ENCODE measurements around the gene TMEM231.
"Not testable (repeated sequence)": the region's sequence is repeated elsewhere in the genome, so short reads cannot be mapped to it uniquely, and the experiment has no call there.

Gene TMEM231

DNA sequence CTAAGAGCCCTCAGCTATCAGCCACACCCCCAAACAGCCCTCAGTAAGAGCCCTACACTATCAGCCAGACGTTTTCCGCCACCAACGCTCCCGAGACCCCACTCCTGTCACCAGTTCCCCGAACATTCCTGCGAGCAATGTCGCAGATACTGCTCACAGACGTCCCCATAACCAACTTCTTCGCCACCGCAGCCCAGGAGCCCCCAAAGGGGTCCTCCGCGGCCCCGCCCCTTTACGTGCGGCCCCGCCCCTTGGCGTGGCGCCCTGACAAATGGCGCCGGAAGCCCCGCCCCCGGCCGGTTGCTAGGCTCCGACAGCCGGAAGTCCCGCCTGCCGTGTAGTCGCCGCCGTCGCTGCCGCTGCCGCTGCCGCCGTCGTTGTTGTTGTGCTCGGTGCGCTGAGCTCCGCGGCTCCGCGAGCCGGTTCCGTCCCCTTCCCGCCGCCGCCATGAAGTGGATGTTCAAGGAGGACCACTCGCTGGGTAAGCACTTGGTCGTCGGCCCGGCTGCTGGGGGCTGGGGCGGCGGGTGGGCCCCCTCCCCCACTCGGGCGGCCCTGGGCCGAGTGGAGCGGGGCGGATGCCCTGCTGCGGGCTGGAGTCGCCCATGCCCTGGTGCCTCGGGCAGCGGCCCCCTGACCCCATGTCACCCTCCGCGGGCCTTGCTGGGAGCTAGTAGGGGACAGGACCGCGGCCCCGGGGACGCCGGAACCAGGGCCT is 10.1 kb upstream of the TMEM231 start, which contains the start of gene GABARAPL2:
Gene GABARAPL2, plus strand, starts transcription at position 340 of the 718 bp plus-strand sequence. Its CDS starts 108 bp downstream, at position 448.
- DNase-seq, result peak; percentile 93

DNA sequence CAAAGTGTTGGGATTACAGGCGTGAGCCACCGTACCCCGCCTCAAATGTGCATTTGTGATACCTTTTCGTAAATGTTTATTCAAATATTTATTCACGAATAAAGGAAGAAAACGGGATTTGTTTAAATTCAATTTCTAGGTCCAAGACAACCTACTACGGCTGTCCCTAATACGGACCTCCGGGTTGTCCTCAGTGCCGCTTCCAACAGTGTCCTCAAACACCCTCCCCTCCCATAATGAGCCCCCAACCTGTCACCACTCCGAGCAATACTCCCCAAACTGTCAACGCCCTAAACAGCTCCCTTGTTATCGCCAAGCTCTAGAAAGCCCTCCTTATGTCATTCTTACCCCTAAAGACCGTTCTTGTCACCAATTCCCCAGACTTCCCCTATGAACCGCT is 9.6 kb upstream of the TMEM231 start:
- no peak for DNase-seq

DNA sequence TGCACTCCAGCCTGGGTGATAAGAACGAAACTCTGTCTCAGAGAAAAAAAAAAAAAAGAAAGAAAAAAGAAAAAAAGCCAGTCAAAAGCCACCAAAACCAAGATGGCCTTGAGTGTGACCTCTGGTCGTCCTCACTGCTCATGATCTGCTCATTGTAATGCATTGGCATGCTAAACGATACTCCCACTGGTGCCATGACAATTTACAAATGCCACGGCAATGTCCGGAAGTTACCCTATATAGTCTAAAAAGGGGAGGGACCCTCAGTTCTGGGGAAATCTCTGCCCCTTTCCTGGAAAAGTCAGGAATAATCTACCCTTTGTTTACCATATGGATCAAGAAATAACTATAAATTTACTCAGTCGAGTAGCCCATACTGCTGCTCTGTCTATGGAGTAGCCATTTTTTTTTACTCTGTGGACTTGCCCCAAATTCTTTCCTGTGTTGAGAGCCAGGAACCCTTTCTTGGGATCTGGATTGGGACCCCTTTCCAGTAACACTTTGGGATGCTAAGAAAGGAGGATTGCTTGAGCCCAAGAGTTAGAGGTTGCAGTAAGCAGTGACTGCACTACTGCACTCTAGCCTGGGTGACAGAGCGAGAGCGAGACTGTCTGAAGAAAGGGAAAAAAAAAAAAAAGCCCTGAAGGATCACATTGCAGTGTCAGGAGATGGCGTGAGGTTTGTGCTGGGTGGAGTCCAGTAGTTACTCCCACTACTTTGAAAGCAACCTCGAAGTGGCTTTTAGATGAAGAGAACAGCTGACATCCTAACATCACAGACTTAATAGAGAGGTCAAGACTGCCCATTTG is 3.7 kb upstream of the TMEM231 start:
- DNase-seq, result peak; percentile 76

DNA sequence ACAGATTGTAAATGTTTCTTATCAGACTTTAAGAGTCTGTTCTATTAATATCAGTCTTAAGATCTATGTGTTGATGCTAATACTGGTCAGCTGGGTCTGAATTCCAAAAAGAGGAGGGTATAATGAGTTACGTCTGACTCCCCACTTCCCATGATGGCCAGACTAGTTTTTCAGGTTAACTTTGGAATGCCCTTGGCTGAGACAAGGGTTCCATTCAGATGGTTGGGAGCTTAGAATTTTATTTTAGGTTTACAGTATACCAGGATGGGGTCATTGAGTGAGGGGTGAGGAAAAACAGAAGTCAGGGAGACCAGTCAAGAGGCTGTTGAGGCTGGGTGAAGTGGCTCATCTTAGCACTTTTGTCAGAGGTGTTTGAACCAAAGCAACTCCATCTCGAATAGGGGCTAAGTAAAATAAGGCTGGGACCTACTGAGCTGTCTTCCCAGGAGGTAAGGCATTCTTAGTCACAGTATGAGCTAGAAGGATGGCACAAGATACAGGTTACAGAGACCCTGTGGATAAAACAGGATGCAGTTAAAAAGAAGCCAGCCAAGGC is 2.9 kb upstream of the TMEM231 start:
- peak; percentile 63 for DNase-seq

DNA sequence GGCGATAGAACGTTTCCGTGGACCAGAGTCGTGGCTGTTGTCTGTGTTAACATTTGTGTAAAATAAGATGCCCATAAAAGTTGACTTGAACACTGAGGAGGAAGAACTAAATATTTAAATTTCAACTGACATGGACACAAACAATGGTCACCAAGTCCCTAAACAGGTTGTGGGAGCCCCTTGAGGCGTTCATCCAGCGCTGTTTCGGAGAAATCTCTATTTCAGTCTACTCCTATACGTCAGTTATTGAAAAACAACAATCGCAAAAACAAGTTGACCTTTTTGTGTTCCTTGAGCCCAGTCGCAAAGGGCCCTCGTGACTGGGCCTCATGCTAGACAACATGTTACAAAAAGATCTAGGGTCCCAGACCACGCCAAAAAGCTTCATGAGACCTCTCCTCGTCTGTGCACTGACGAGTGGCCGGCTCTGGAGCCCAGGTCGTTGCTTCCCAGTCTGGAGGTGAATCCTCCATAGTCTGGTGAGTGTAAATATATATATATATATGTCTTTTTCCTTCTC is 439 bp upstream of the TMEM231 start:
- no peak for DNase-seq

DNA sequence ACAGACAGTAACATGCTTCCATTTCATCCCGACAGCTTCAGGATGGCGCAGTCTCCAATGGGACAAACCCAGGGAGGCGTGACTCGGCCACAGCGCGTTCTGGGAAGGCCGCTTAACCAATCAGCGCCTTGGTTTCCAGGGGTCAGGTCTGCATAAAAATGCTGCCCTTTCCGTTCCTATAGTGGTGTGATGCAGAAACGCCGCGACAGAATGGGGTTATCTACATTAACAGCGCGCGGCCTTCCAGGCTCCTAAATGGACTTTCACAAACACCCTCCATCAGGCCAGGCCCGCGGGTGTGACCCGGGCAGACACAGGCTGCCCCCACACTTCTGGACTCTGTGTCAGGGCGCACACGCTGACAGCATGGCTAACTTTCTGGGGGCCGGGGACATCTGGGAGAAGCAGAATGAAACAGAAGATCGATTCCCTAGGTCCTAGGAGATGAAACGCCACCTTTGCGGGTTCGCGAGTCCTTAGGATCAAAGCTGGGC is 792 bp downstream of the TMEM231 start:
- DNase-seq, result peak; percentile 95

DNA sequence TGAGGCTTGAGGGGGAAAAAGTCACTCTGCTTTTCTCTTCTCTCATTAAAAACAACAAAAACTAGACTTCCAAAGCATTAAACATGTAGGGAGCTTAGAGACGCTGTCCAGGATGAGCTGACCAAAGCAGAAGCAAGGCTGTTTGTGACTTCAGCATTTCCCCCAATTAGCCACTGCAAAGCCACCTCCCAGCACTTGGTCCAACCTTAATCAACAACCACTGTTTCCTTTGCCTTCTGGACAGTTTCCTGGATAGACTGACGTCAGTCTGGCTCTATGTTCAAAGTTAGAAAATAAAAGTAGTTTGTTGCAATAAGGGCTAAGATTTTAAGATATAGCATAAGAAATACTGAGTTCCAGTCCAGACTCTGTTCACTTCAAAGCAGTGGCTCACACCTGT is 3.1 kb downstream of the TMEM231 start:
- DNase-seq, result no peak

DNA sequence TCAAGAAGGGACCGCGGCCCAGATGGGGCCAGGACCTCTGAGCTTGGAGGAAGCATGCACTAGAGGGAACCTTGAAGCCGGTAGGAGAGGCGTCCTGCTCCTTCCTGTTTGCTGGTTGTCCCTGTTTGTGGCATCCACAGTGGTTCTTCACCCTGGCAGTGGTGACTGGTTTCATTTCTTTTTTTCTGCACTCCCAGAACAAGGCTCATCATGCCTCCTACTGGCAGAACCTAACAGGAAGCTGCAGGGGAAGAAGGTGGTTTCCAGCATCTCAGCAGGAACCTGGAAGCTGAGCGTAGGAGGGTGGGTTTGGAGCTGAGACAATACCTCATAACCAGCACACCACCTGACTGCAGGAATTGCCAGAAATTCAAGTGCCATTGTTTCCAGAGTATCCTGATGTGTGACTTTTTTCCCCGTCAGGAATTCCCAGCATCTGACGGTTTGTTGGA is 5.8 kb downstream of the TMEM231 start:
- peak; percentile 84 for DNase-seq

DNA sequence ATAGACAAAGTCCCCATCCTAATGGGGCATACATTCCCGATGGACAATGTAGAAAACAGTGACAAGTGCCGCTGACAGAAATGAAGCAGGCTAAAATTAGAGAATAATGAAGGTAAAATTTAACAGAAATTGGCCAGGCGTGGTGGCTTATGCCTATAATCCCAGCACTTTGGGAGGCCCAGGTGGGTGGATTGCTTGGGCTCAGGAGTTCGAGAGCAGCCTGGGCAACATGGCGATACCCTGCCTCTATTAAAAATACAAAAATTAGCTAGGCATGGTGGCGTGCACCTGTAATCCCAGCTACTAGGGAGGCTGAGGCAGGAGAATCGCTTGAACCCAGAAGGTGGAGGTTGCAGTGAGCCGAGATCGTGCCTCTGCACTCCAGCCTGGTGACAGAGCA is 7.6 kb downstream of the TMEM231 start:
- DNase-seq, result not testable (repeated sequence)

DNA sequence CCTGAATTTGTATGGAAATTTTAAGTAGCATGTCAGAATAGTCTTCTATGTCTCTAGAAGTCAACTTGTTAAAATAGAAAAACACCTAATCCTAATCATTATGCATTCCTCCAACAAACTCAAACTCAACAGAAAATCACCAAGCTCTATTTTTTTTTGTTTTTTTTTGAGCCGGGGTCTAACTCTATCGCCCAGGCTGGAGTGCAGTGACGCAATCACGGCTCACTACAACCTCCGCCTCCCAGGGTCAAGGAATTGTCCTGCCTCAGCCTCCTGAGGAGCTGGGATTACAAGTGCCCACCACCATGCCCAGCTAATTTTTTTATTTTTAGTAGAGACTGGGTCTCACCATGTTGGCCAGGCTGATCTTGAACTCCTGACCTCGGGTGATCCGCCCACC is 9.8 kb downstream of the TMEM231 start:
- no peak for DNase-seq

DNA sequence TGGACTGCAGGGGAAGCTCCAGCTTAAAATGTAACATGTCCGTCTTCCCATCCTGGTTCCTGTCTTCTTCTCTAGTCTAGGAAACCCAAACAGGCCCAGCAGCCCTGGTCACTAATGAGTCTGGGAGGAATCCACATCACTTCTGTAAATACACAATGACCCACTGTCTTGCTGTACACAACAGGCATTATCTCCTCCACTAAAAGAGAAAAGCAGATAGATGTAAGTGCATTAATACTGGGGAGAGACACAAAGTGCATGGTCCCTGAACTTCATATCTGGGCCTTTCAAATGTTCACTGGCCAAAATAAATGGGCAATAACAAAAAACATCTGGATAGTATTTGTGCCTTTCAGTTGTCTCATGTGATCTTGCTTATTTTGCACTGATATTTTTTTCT is 10.2 kb downstream of the TMEM231 start:
- not testable (repeated sequence) for DNase-seq

DNA sequence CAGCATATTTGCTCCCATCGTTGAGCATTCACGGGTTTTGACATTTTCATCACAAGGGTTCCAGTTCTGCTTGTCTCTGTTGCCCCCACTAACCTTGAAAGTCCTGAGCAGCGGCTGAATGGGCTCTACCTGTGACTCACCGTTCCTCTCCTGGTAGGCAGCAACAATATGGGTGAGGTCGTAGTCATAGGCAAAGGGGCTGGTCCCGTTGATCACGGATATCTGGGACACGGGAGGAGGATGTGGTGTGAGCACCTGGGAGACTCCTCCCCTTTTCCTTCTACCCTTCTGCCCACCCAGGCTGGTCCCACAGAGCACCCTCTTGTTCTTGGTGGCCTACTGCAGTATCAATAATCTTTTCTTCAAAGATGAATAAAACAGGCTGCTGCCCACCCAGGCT is 13.6 kb downstream of the TMEM231 start:
- not testable (repeated sequence) for DNase-seq

DNA sequence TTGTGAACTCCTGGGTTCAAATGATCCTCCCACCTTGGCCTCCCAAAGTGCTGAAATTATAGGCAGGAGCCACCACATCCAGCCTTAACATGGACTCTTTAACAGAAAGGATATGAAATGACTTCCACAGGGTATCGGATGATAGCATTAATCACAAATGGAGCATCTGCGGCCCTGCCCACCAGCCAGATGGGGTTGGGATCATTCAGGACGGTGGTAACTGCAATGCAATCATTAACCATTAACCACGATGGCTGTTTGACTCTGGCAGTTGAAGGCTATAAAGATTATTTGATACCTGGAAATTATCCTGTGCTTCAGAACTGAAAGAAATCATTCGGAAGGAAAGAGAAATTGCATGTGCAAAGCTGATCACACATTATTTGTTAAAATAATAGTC is 14.8 kb downstream of the TMEM231 start:
- DNase-seq, result no peak

DNA sequence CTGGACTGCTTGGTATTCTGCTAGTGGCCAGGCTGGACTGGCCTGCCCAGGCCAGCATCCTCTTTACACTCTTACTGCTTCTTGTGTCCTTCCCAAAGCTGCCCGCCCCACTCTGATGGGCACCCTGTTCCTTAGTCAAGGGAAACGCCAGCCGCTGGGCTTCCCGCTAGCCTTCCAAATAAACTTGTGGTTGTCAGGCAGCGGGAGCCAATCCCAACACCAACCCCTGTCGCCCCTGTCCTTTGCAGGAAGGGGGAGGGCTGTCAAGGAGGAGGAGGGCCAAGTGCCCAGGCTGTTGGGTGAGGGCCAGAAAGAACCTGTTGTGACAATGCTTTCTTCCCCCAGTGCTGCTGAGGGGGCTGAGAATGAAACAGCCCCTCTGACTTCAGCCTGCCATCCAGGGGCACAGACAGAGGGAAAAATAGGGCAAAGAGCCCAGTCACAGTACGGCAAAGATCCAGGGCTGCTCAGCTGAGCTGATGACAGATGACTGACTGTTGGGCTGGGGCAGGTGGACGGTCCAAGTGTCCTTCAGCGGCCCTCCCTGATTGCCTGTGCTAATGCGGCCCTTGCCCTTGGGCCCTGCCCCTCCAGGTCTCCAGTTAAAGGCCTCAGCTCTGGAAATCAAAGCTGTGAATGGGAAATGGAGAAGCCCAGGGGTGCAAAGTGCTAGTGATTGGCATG is 17.0 kb downstream of the TMEM231 start:
- not testable (repeated sequence) for DNase-seq

DNA sequence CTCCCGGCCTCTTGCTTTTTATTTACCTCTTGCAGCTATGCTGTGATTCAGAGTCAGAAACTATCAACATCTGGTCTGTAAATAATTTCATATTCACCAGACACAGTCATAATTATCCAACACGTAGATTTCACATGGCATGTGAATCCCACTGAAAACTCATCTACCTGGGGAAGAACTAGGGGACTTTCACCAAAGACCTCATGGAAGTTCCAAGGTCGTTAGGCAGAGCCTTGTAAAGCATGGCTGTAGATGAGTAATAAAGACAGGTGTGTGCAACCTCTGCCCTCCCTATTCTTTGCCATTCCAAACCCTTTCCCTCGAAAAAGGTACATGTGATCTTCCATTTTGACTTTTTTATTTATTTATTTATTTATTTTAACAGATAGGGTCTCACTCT is 18.3 kb downstream of the TMEM231 start:
- no peak for DNase-seq

DNA sequence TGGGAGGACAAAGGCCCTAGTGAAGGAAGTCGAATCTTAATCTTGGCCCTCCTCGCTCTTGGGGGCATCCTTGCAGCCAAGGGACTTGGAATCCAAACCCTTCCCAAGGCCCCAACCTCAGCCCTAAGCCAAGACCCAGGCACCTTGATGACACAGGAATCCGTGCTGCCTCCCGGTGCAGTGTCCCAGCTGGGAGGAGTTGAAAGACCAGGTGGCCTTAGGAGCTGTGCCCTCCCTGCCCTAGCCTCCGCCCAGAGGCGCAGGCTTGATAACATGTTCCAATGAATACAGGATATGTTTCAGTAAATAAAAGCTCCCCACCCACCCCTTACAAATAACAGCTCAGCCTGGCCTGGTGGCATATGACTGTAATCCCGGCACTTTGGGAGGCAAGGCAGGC is 20.2 kb downstream of the TMEM231 start, which contains the start of gene CHST5:
Gene CHST5, minus strand, starts transcription at position 208 of the 400 bp plus-strand sequence. CDS start 5,724 bp downstream, outside the sequence.
- DNase-seq, result no peak

DNA sequence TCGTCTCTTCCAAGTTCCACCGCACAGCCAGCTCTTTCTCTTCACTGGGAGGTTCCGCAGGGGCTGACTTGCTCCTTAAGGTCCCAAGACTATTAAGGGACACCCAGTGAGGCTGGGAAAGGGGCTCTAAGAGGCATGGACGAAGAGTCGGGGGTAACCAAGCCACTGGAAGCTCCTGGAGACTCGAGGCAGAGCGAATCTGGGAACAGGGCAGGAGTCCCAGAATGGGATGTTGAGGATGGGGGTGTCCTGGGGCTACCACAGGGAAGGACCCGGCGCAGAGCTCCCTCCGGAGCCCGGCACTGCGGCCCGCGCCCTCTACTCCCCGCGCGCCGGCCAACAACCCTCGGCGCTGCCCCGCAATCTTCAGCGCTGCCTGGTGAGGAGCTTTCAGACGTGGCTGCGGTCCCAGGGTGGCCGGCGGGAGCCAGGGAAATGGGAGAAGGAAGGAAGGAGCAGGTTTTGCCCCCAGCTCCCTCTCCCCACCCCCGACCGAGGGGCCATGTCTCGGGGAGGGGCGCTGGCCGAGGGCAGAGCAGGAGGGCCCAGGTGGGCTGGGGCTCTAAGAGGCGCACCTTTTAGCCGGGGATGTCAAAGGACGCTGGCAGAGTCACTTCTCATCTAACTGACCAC is 20.7 kb downstream of the TMEM231 start:
- no peak for DNase-seq

DNA sequence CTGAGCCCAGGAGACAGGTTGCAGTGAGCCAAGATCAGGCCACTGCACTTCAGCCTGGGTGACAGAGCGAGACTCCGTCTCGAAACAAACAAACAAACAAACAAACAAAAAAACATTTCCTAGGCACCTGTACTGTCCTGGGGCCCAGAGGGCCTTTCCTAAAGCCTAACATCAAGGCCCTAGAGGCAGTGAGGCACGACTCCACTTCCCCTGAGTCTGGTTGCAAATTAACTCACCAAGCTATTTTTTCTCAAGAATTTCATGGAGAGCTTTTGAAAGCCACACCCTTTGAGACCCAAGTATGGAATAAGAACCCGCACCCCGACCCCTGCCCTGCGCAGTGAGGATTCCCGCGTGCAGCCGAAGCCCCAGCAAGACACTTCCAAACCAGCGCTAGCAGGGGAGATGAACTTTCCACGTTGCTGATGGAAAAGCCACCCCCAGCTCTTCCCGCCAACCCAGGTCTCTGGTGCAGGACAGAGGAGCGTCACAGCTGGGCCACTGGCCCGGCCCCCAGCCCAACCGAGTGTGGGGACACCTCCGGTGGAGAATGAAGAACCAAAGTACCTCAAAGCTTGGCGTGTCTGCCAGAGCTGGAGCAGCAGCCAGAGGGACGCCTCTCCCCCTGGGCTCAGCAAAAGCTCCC is 21.4 kb downstream of the TMEM231 start:
- no peak for DNase-seq

DNA sequence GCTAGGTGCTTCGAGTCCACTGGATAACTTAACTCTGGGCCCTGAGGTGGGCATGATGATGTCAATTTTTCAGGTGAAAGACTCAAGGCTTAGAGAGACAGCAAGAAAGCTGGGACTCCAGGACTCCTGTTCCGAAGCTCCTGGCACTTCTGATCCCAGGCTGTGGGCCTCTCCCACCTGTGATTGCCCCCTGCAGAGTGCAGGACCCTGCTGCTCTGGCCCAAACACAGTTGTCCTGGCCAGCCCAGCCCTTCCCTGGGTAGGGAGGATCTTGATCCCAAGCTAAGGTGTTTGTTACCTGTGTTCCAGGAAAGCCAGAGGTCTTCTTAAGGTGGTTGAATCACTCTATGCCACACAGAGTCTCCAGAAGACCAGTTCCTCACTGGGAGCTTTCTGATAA is 23.3 kb downstream of the TMEM231 start:
- no peak for DNase-seq

DNA sequence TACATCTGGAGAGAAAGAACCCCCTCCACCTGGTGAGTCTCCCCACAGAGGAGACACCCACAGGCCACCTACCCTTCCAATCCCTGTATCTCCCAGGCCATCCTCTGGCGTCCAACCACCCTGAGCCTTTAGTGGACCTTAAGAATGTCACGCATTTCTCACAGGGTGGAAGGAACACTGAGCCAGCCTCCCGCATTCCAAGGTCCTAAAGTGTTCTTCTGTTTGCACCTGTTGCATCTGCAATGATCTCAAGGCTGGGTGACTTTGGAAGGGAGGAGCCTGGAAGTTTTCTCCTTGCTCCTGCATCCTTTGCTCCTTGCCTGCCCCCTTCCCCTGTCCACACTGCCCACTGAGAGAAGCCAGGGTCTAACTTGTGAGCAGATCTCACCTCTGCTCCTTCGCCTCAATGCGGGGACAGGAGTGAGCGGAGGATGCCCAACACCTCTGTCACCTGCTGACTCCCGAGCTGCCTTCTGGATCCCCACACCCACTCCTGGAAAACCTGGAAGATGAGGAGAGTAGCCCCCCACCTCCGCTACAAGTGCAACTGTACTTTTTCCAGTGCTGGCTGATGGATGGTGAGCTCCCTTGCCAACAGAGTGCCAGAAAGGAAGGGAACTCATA is 23.8 kb downstream of the TMEM231 start:
- no peak for DNase-seq

DNA sequence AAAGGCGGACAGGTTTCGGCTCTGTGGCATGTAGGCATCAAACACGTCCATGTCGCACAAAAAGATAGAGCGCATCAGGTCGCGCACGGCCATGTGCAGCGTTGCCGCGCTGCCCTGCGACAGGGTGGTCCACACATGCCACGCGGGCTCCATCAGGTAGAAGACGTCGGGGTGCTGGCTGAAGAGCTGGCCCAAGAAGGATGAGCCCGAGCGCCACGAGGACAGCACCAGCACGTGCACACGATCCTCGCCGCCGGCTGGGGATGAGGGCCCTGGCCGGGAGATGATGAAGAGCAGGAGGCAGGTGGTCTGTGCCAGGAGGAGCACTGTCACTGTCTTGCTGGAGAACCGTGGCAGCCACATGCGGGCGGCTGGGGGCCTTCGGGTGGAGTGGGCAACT is 26.1 kb downstream of the TMEM231 start:
- no peak for DNase-seq

Data from islet precursor cell (in vitro differentiated cells).